SIG-M5 treated with dmso at 0.1 percent for 504 hours (cell line): ENCODE data around the gene ITIH4.

ENCODE experiments used
- DNase-seq: peaks from one replicate; lab custom pipeline; 2025; ENCODE audit not compliant: unreplicated experiment; lab: John Stamatoyannopoulos, UW

Gene ITIH4

GRCh38 chr3:52830535-52831258 is at the start of gene ITIH4:
ITIH4 (minus strand) TSS chr3:52830672; CDS start chr3:52830642, 30 bp downstream.
- DNase-seq: no peak

GRCh38 chr3:52880047-52880446 is 49.6 kb upstream of the ITIH4 start:
- DNase-seq: no peak

GRCh38 chr3:52879581-52879980 is 49.1 kb upstream of the ITIH4 start:
- DNase-seq: no peak

GRCh38 chr3:52879090-52879489 is 48.6 kb upstream of the ITIH4 start:
- DNase-seq: no peak

GRCh38 chr3:52877085-52877484 is 46.6 kb upstream of the ITIH4 start:
- no peak for DNase-seq

- no peak for DNase-seq
Measured at GRCh38 chr3:52874864-52875587, 44.6 kb upstream of the ITIH4 start.

GRCh38 chr3:52874160-52874701 is 43.8 kb upstream of the ITIH4 start:
- no peak for DNase-seq

GRCh38 chr3:52873433-52874159 is 43.1 kb upstream of the ITIH4 start:
- DNase-seq: no peak

- no peak for DNase-seq
Measured at GRCh38 chr3:52872245-52872644, 41.8 kb upstream of the ITIH4 start.

DNA sequence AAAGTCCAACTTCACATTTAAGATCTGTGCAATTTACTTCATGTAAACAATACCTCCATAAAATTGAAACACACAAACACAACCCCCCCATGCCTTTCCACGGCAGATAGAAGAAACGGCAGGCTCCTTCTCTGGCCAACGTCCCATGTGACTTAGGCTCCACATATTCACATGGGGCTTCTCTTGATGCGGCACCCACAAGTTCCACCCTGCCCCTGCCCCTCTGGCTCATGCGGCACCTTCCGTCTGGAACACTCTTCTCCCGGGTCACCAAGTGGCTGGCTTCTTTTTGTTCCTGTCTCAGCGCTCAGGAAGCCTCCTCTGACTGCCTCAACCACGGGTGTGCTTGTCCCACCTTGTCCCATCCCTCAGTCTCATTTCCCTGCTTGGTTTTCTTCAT is 41.3 kb upstream of the ITIH4 start:
- DNase-seq: no peak

DNA sequence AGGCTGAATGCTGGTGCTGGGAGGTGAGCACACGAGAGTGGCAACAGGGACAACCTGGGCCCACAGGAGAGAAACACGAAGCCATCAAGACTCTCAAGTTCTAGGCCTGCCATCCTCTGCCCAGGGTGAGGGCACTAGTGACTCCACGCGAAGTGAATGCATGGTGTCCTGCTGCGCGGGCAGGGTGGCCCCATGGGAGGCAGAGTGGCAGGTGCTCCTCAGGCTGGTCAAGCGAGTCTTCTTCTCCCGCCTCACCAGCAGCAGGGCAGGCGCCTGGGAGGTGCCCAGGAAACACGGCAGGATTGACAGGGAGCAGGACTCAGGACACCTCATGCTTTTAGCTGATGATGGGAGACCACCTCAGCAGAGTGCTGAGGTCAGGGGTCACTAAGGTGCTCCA is 40.0 kb upstream of the ITIH4 start:
- DNase-seq: no peak

DNA sequence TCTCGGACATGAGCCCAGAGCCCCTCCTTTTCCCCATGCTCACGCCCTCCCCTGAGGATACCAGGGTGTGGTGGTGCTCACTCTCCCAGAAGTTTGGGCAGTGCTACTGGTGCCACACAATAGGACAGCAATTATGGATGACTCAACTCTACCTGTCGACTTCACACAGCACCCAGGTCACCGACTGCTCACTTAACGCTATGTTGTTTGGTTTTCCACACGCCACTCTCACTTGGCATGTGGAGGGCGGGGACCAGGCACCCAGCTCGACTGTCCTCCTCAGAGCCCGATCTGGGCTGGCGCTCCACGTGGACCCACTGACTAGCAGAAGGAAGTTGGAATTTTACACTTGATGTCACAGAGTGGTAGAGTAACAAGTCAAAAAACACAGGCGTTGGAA is 36.0 kb upstream of the ITIH4 start:
- no peak for DNase-seq

DNA sequence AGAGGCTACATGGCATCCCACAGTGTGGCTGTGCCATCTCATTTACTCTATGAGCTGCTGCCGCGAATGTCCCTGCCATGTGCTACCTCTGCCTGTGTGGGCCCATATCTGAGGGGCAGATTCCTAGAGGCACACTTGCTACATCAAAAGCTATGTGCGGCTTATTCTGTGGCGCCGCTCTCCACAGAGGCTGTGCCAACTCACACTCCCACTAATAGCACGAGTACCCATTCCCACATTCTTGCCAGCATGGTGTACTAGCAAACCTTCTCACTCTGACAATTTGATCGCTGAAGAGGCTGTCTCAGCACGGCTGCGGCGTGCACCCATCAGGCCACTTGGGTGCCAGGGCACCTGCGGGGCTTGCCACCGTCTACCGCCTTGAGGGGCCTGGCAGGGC is 35.5 kb upstream of the ITIH4 start:
- DNase-seq: no peak

DNA sequence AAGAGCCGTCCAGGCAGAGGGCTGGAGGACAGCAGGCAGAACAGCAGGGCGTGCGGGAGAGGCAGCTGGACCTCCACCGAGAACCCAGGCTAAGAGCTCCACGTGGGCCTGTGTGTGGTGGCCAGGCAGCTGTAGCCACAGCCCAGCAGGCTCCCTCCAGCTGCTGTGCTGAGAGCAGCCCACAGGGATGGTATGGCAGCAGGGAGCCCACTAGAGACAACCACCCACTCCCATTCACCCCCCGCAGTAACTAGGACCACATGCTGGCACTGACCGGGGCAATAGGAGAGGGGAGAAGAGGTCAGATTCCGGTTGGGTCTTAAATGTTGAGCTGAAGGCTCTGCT is 29.9 kb upstream of the ITIH4 start:
- no peak for DNase-seq

GRCh38 chr3:52859686-52860423 is 29.4 kb upstream of the ITIH4 start:
- DNase-seq: no peak

GRCh38 chr3:52857864-52858263 is 27.4 kb upstream of the ITIH4 start:
- no peak for DNase-seq

DNA sequence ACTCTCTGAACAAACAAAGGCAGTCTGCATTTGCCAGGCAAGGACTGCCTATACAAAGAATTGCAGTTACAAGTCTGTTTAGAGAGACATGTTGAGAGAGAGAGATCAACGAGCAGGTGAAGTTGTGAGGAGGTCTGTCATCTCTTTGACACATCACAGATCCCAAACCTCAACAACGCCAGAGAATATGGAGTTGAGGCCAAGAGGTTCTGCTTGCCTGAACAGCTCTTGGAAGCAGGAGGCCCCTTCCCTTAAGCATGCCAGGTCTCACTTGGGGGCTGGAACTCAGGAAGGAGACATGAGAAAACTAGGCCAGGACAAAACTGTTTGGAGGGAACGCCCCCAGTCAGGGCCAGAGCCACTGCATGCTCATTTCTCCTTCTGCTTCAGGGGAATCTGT is 26.7 kb upstream of the ITIH4 start:
- no peak for DNase-seq

DNA sequence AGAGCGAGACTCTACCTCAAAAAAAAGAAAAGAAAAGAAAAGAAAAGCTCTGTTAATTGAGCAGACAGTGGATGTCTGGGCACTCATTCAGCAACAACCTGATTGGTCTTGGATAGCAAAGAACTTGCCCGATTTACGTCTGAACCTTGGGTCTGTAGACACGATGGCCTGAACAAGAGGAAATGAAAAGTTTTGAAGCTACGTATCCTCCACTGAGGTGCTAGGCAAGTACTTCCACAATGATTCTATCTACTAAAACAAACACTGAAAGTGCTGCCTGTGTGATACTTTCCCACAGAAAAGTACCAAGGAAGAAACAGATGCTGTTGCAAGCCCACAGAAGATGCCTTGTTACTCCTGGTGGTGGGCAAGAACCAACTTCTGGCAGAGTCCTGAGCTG is 26.2 kb upstream of the ITIH4 start:
- no peak for DNase-seq

DNA sequence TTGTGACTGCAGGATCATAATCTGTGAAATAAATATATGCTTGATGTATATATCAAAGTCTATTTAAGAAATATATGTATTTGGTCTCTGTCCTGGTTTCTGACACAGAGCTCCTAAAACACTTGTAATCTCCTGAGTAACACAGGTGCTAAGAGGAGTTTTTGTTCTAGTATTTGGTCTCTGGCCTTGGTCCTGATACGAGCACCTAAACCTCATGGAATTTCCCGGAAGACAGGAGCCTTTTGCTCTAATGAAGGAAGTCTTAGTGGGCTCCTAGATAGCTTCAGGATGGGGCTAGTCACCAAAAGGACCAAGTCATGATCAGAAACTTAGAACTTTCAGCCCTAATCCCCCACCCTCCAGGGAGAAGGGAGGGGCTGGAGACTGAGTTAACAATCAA is 23.5 kb upstream of the ITIH4 start:
- no peak for DNase-seq

DNA sequence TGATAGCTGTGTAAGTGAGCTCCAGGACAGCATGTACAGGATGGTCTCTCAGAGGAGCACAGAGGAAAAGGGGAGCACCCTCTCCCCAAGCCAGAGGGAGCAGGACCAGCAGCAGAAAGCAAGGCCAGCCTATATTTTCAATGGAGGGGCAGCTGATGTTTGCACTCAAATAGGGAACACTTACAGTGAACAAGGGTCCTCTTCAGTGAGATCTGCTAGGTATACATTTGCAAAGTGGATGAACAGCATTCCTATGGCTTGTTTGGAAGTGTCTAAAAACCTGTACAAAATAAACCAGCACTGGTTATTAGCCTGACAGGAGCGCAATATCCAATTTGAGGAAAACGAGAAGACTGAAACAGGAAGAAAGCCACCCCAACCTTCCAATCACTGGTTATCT is 21.9 kb upstream of the ITIH4 start:
- DNase-seq: no peak

DNA sequence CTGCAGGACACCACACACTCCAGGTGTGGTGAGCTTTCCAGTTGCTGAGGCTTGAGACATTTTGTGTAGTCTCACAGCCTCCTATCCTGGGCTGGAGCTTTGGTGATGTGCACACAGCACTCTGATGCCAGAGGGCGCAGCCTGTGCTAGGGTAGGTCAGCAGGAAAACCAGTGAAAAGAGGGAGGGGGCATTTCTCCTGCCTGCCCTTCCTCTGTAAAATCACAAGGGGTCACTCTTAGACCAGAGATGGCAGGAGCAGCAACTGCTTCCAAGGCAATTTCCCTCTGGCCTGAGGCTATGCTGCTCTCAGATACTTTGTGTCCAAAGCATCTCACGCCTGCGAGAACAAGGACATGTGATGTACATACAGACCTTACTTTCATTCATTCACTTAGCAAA is 20.9 kb upstream of the ITIH4 start:
- DNase-seq: peak; percentile 24
